Measurements from ENCODE around the gene KRT1. TPM values are rescaled to one million over a fixed set of nuclear protein-coding genes. Genes with fewer than 3 reads are reported as not detected.
A peak's percentile ranks its signal among the peaks of the same experiment; 100 is the strongest.
"Not testable (repeated sequence)": the region's sequence is repeated elsewhere in the genome, so short reads cannot be mapped to it uniquely, and the experiment has no call there.

Gene KRT1
- total RNA-seq, 8 experiments from 2014 or later: 0.17 to 0.24 (median 0.20) TPM; not detected in 5

DNA sequence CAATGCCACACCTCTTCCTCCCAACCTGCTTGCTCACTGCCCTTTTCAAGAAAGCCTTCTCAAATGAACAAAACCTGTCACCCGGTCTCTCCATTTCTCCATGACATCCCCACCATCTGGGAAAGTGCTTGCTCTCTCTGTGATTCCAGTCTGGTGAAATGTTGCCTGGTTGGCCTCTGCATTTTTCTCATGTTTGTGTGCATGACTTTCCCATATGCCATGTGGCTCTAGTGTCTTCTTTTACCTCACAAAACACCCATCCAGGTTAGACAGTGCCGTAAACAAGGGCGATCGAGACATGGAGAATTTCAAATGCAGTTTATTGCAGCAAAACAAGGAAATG, 5.8 kb downstream of the KRT1 start:
- Histone ChIP-seq H3K4me1 (replicated peaks in 1 of 2) (no peaks in the 10 kb centered on the region), H3K27ac (no peak overlapping the region), H3K4me3 (no peak overlapping the region)
- ATAC-seq (replicated peaks in 6 of 8): no peak
- in situ Hi-C loops (cut with MboI; ENCODE audit: low pct_unique_long_range_greater_than_20kb in 2 of 9, low sequenced_read_pairs in 9 of 9, unreplicated experiment in 9 of 9): loop anchor here in 1 of 9 experiments (25.0 kb wide), 1 partner anchor 188 kb away; no protein-coding TSS in a partner anchor
- WGBS, 10 experiments: 0 to 100% (median 81%) methylated on average over 1 to 4 of the region's 4 CpGs; no CpG with 5 or more reads in 4 of the 10 experiments

DNA sequence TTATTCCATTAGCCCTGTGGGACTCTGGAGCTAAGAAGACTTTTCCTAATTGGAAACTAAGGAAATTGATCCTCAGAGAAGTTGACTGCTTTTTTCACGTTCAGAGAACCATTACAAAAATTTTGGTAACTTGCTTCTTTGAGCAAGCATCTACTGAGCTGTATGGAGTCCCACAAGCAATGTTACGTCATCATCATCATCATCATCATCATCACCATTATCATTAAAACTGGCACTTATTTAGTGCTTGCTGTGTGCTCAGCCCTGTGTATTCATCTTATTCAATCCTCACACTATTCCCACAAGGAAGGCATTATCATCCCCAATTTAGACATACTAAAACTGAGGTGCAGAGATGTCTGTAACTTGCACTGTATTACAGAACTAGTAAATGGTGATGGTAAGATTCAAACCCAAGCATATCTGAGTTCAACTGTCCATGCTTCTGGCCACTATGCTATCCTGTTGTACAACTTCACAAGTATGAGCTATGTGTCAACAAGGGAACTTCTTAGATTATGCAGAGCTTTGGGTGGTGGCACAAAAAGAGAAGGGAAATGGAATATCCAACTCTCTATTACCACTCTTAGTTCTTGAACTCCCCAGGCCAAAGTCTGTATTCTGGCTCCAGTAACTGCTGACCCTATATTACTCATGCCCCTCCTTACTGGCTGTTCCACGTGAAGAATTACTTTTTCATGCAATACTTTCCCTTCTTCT, 6.3 kb downstream of the KRT1 start:
- WGBS, 10 experiments: 0 to 85% (median 54%) methylated on average over 1 to 3 of the region's 3 CpGs; no CpG with 5 or more reads in 1 of the 10 experiments
- no peak overlapping the region for H3K4me3 ChIP-seq
- in situ Hi-C loops (cut with MboI; ENCODE audit: low pct_unique_long_range_greater_than_20kb in 2 of 9, low sequenced_read_pairs in 9 of 9, unreplicated experiment in 9 of 9): loop anchor here in 1 of 9 experiments (25.0 kb wide), 1 partner anchor 188 kb away; no protein-coding TSS in a partner anchor
- ATAC-seq (replicated peaks in 6 of 8): peak in 2 of 8 experiments; percentile 82 to 84
- no peaks in the 10 kb centered on the region for H3K4me1 ChIP-seq (replicated peaks in 1 of 2)
- H3K27ac ChIP-seq: no peak overlapping the region

- peak in 2 of 8 experiments; percentile 40 to 96 for ATAC-seq (replicated peaks in 6 of 8)
- Histone ChIP-seq H3K4me3 (no peak overlapping the region), H3K4me1 (replicated peaks in 1 of 2) (no peaks in the 10 kb centered on the region), H3K27ac (no peak overlapping the region)
- in situ Hi-C loops (cut with MboI; ENCODE audit: low pct_unique_long_range_greater_than_20kb in 2 of 9, low sequenced_read_pairs in 9 of 9, unreplicated experiment in 9 of 9): loop anchor here in 1 of 9 experiments (25.0 kb wide), 1 partner anchor 189 kb away; no protein-coding TSS in a partner anchor
- WGBS, 10 experiments: 20 to 60% (median 43%) methylated on average over 1 to 5 of the region's 5 CpGs; no CpG with 5 or more reads in 1 of the 10 experiments
Measured at GRCh38 chr12:52673217-52673616, 7.0 kb downstream of the KRT1 start.

DNA sequence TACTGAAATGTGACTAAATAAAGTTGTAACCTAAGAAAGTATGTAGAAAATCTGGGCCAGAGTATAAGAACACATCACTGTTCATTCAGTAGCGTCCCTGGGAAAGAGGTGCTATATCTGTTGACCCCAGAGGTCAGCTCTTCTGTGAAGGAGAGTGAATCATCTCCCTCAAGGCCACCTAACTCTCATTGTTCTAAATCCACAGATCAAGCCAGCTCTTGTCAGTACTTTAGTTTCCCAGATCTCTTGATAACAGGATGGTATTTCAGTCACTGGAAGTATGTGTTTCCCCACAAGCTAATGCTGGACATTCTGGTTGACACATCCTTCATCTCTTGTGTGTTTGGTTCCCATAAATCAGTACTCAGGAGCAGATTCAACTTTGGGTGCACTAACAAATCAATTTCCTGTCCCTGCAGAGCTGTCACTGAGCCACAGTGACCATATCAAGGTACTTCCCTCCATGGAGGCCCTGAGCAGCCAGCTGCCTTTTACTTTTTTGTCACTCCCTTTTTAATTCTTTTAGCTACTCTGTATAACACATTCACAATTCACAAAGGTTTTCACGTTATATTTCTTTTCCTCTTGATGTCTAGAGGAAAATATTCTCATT, 7.8 kb downstream of the KRT1 start:
- Histone ChIP-seq H3K27ac (no peak overlapping the region), H3K4me1 (replicated peaks in 1 of 2) (no peaks in the 10 kb centered on the region), H3K4me3 (no peak overlapping the region)
- no peak for ATAC-seq (replicated peaks in 6 of 8)
- whole genome bisulfite sequencing, 10 experiments: 11 to 57% (median 32%) methylated on average over 1 to 2 of the region's 2 CpGs; no CpG with 5 or more reads in 3 of the 10 experiments
- in situ Hi-C loops (cut with MboI; ENCODE audit: low pct_unique_long_range_greater_than_20kb in 2 of 9, low sequenced_read_pairs in 9 of 9, unreplicated experiment in 9 of 9): loop anchor here in 1 of 9 experiments (25.0 kb wide), 1 partner anchor 190 kb away; no protein-coding TSS in a partner anchor

DNA sequence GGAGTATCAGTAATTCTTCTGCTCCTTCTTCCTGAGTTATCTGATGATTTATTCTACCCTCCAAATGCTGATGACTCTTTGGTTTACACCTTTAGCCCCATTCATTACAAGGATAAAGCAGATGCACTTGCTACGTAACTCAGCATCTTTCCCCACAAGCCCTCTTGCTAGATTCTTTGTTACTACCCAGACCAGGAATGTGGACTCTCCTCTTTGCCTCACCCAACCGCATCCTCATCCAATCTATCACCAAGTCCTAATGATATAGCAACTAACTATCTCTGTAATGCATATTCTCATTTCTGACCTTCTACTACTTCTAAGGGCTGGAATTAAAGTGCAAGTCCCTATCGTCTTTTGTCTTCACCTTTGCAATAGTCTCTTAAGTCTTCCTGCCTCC, 9.2 kb downstream of the KRT1 start:
- WGBS, 10 experiments: 20 to 100% (median 73%) methylated on average over 1 to 3 of the region's 3 CpGs

DNA sequence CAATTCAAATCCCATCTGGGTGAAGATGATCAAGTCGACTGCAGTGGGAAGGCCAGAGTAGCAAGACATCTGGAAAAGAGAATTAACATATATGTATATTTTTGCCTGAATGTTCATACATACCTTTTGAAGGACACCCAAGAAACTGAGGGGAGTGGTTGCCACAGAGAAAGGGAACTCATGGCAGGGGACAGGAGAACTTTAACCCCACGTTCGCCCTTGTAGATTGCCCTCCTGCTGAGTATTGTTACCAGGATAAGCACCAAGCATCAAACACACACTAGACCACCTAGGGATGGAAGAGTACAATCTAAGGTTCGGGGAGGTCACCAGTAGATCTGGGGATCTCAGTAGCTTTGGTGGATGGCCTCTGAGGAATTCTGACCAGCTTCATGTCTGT, 9.7 kb downstream of the KRT1 start:
- in situ Hi-C loops (cut with MboI; ENCODE audit: low pct_unique_long_range_greater_than_20kb in 2 of 9, low sequenced_read_pairs in 9 of 9, unreplicated experiment in 9 of 9): loop anchor here in 1 of 9 experiments (25.0 kb wide), 1 partner anchor 192 kb away; no protein-coding TSS in a partner anchor
- WGBS, 10 experiments: 0 to 80% (median 50%) methylated on average over 1 to 4 of the region's 4 CpGs; no CpG with 5 or more reads in 2 of the 10 experiments
- ATAC-seq (replicated peaks in 6 of 8): no peak
- Histone ChIP-seq H3K27ac (no peak overlapping the region), H3K4me3 (no peak overlapping the region), H3K4me1 (replicated peaks in 1 of 2) (no peaks in the 10 kb centered on the region)

More for the DNA sequence above, 9.2 kb downstream of the KRT1 start:
- ATAC-seq (replicated peaks in 6 of 8): no peak
- Histone ChIP-seq H3K27ac (no peak overlapping the region), H3K4me1 (replicated peaks in 1 of 2) (no peaks in the 10 kb centered on the region), H3K4me3 (no peak overlapping the region)
- in situ Hi-C loops (cut with MboI; ENCODE audit: low pct_unique_long_range_greater_than_20kb in 2 of 9, low sequenced_read_pairs in 9 of 9, unreplicated experiment in 9 of 9): loop anchor here in 1 of 9 experiments (25.0 kb wide), 1 partner anchor 191 kb away; no protein-coding TSS in a partner anchor

- 40 to 100% (median 60%) methylated on average over 1 to 2 of the region's 3 CpGs; no CpG with 5 or more reads in 5 of the 10 experiments for WGBS, 10 experiments
- in situ Hi-C loops (cut with MboI; ENCODE audit: low pct_unique_long_range_greater_than_20kb in 2 of 9, low sequenced_read_pairs in 9 of 9, unreplicated experiment in 9 of 9): loop anchor here in 1 of 9 experiments (25.0 kb wide), 1 partner anchor 192 kb away; no protein-coding TSS in a partner anchor
- H3K27ac ChIP-seq; H3K4me3 ChIP-seq; ATAC-seq (replicated peaks in 6 of 8); H3K4me1 ChIP-seq (replicated peaks in 1 of 2): not testable (repeated sequence)
Measured at GRCh38 chr12:52669941-52670340, 10.3 kb downstream of the KRT1 start.

DNA sequence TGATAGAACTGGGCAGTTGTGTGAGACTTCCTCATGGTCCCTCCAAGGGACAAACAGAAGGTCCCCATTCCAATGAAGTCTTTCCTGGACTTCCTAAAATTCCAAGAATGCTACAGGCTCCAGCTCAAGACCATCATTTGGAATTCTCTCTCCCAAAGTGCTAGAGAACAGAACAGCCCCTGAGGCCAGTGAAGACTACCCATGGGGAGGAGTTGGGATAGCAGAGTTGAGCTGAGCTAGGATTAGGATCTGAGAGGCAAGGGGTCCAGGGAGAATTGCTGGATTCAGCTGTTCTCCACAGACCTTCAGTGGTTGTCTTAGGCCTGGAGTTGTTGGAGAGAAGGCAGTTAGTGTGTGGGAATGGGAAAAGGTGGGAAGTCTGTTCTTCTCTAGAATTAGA, 10.8 kb downstream of the KRT1 start:
- in situ Hi-C loops (cut with MboI; ENCODE audit: low pct_unique_long_range_greater_than_20kb in 2 of 9, low sequenced_read_pairs in 9 of 9, unreplicated experiment in 9 of 9): loop anchor here in 1 of 9 experiments (25.0 kb wide), 1 partner anchor 193 kb away; no protein-coding TSS in a partner anchor
- Histone ChIP-seq H3K4me3 (no peak overlapping the region), H3K27ac (no peak overlapping the region), H3K4me1 (replicated peaks in 1 of 2) (no peaks in the 10 kb centered on the region)
- ATAC-seq (replicated peaks in 6 of 8): no peak

GRCh38 chr12:52667931-52668330, 12.3 kb downstream of the KRT1 start:
- 13 to 78% (median 57%) methylated on average over 2 to 5 of the region's 7 CpGs; no CpG with 5 or more reads in 3 of the 10 experiments for WGBS, 10 experiments
- Histone ChIP-seq H3K27ac (no peak overlapping the region), H3K4me3 (no peak overlapping the region), H3K4me1 (replicated peaks in 1 of 2) (no peaks in the 10 kb centered on the region)
- in situ Hi-C loops (cut with MboI; ENCODE audit: low pct_unique_long_range_greater_than_20kb in 2 of 9, low sequenced_read_pairs in 9 of 9, unreplicated experiment in 9 of 9): loop anchor here in 1 of 9 experiments (25.0 kb wide), 1 partner anchor 194 kb away; no protein-coding TSS in a partner anchor
- ATAC-seq (replicated peaks in 6 of 8): no peak

DNA sequence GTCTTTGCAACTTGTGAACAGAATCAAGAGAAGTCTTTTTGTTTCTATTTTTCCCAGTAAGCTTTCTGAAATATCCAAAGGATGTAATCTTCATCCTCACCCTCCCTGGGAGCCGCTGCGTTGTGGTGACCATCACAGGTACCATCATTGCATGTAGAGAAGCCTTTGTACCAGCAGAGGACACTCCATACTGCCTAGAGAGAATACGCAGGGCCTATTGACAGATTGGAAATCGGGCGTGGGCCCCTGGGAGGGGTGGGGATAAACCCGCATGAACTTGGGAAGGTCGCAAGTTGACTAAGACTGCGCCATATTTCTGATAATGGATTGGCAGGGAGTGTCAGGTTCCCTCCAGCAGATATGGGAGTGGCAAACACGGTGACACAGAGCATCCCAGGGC, 12.7 kb downstream of the KRT1 start:
- H3K27ac ChIP-seq: no peak overlapping the region
- ATAC-seq (replicated peaks in 6 of 8): peak in 2 of 8 experiments; percentile 30 to 43
- H3K4me1 ChIP-seq (replicated peaks in 1 of 2): no peaks in the 10 kb centered on the region
- WGBS, 10 experiments: 25 to 57% (median 48%) methylated on average over 2 to 6 of the region's 9 CpGs; no CpG with 5 or more reads in 5 of the 10 experiments
- in situ Hi-C loops (cut with MboI; ENCODE audit: low pct_unique_long_range_greater_than_20kb in 2 of 9, low sequenced_read_pairs in 9 of 9, unreplicated experiment in 9 of 9): loop anchor here in 1 of 9 experiments (25.0 kb wide), 1 partner anchor 195 kb away; no protein-coding TSS in a partner anchor
- H3K4me3 ChIP-seq: no peak overlapping the region

DNA sequence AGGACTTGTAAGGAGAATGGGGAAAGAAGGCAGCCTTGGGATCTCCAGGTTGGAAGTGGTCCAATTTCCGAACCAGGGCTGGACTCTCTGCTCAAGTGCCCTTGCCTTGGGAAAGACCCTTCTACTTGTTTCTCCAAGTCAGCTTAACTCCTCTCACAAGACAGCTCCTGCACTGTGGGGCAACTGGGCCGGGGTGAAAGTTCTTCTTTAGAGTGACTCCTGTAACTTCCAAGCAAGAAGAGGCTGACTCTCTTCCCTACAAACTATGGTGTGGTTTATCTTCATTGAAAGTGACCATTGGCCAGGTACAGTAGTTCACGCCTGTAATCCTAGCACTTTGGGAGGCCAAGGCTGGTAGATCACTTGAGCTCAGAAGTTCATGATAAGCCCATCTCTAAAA, 13.7 kb downstream of the KRT1 start:
- Histone ChIP-seq H3K4me3 (no peak overlapping the region), H3K4me1 (replicated peaks in 1 of 2) (no peaks in the 10 kb centered on the region), H3K27ac (no peak overlapping the region)
- WGBS, 10 experiments: 39 to 100% (median 73%) methylated on average over 1 to 3 of the region's 3 CpGs; no CpG with 5 or more reads in 2 of the 10 experiments
- in situ Hi-C loops (cut with MboI; ENCODE audit: low pct_unique_long_range_greater_than_20kb in 2 of 9, low sequenced_read_pairs in 9 of 9, unreplicated experiment in 9 of 9): loop anchor here in 1 of 9 experiments (25.0 kb wide), 1 partner anchor 196 kb away; no protein-coding TSS in a partner anchor
- ATAC-seq (replicated peaks in 6 of 8): no peak

- no peaks in the 10 kb centered on the region for H3K4me1 ChIP-seq (replicated peaks in 1 of 2)
- no peak overlapping the region for H3K27ac ChIP-seq
- no peak overlapping the region for H3K4me3 ChIP-seq
- ATAC-seq (replicated peaks in 6 of 8): no peak
- in situ Hi-C loops (cut with MboI; ENCODE audit: low pct_unique_long_range_greater_than_20kb in 2 of 9, low sequenced_read_pairs in 9 of 9, unreplicated experiment in 9 of 9): loop anchor here in 1 of 9 experiments (25.0 kb wide), 1 partner anchor 199 kb away; no protein-coding TSS in a partner anchor
Measured at GRCh38 chr12:52663420-52663819, 16.8 kb downstream of the KRT1 start.

DNA sequence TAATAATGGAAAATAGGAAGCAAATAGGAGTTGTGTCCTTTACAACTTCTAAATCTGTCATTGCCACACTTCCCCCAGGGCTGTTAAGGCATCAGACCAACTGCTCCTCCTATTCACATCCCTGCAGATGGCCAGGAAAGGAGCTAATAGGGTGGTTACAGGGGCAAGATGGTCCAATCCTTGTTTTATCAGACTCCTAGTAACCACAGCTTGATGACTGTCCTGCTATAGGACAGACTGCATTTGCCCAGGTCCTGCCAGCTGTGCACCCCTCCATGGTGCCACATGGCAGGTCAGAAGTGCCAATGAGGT, 17.3 kb downstream of the KRT1 start:
- in situ Hi-C loops (cut with MboI; ENCODE audit: low pct_unique_long_range_greater_than_20kb in 2 of 9, low sequenced_read_pairs in 9 of 9, unreplicated experiment in 9 of 9): loop anchor here in 1 of 9 experiments (25.0 kb wide), 1 partner anchor 199 kb away; no protein-coding TSS in a partner anchor
- Histone ChIP-seq H3K4me1 (replicated peaks in 1 of 2) (no peaks in the 10 kb centered on the region), H3K27ac (no peak overlapping the region), H3K4me3 (no peak overlapping the region)
- no peak for ATAC-seq (replicated peaks in 6 of 8)
